Heart left ventricle (tissue), 16 donors: ENCODE data around the gene KLRC4. TPM values are rescaled to one million over a fixed set of nuclear protein-coding genes. Genes with fewer than 3 reads are reported as not detected.

Experiments
- ATAC-seq, 4 donors: fragments of 200-7000 bp; cut with Tn5 transposase; one replicate each; pipeline ENCODE4 v1.9.1; 2020 to 2022; ENCODE audit warnings: moderate library complexity in 4 of 4, mild to moderate bottlenecking in 3 of 4, moderate number of reproducible peaks in 1 of 4
- DNase-seq, 5 donors: peaks; one replicate each; pipeline ENCODE4 v3.0.0-alpha.2; 2020
- H3K27ac ChIP-seq, 12 donors: fragments of 200-600 bp; sonication (generic) in 4 of 12; one replicate each; pipeline versions ENCODE4 v1.5.0 to v1.8.0; 2016 to 2022; ENCODE audit warnings: mild to moderate bottlenecking in 2 of 12
- H3K27me3 ChIP-seq, 9 donors: fragments of 200-600 bp; sonication (generic) in 2 of 9; one replicate each; pipeline versions ENCODE4 v1.5.1 to v1.8.0; 2016 to 2022; ENCODE audit warnings: mild to moderate bottlenecking in 3 of 9
- H3K36me3 ChIP-seq, 9 donors: fragments of 200-600 bp; sonication (generic) in 2 of 9; one replicate each; pipeline versions ENCODE4 v1.5.0 to v1.8.0; 2018 to 2022; ENCODE audit warnings: mild to moderate bottlenecking in 2 of 9
- H3K4me1 ChIP-seq, 12 donors: fragments of 200-600 bp; sonication (generic) in 4 of 12; one replicate each; pipeline versions ENCODE4 v1.5.0 to v1.8.0; 2016 to 2022; ENCODE audit warnings: mild to moderate bottlenecking in 3 of 12
- H3K4me3 ChIP-seq, 12 donors: fragments of 200-600 bp; sonication (generic) in 4 of 12; one replicate each; pipeline versions ENCODE4 v1.5.0 to v1.8.0; 2017 to 2022; ENCODE audit warnings: mild to moderate bottlenecking in 9 of 12, moderate library complexity in 4 of 12
- H3K9me3 ChIP-seq, 12 donors: fragments of 200-600 bp; sonication (generic) in 4 of 12; one replicate each; pipeline versions ENCODE4 v1.5.0 to v1.8.0; 2016 to 2022; ENCODE audit warnings: mild to moderate bottlenecking in 1 of 12
- CTCF ChIP-seq, 12 donors: fragments of 200-600 bp; sonication (generic) in 4 of 12; IDR thresholded peaks; one replicate each; pipeline versions ENCODE4 v1.5.0 to v1.8.0; 2018 to 2022; ENCODE audit warnings: antibody characterized with exemption in 12 of 12, mild to moderate bottlenecking in 5 of 12
- POLR2A ChIP-seq, 2 donors: fragments of 450-650 bp; IDR thresholded peaks; one replicate each; pipeline ENCODE4 v1.6.1; 2017; ENCODE audit warnings: antibody characterized with exemption in 2 of 2, mild to moderate bottlenecking in 2 of 2, moderate library complexity in 2 of 2
- WGBS, 4 donors: extraction: QIAGEN DNeasy Blood & Tissue Kit in 2 of 4; methylation state at CpG; one replicate each; pipeline versions ENCODE4 v1.1.5 to v1.1.7; 2013 to 2018; 5-methylcytosine and 5-hydroxymethylcytosine counted together
- intact Hi-C, 10 donors: fragments of 100-400 bp; cut with DNase I; formaldehyde crosslinking; loops; one replicate each; pipeline versions ENCODE4 v1.11.1 to v1.14.2; 2022
- polyA plus RNA-seq, 2 donors: library from polyadenylated mRNA; stranded (reverse); fragments of 200-250 nt; gene quantifications; one replicate each; pipeline ENCODE4 v1.2.3, GENCODE V29; 2013
- total RNA-seq, 9 donors: library from RNA; depleted of rRNA in 2 of 9; stranded (reverse); fragments of >200 nt in 2 of 9; fragmentation: NEBNext Ultra II Directional in 3 of 9; extraction: Animal tissue kit (Norgen Biotek cat#: 25700) in 3 of 9; gene quantifications; one replicate each; pipeline versions ENCODE4 v1.1.0 to v1.2.4, GENCODE V29; 2016 to 2023
- donor health status: ischemic (EF 13 %, LVEDD 7.1; RV severe dilation, severe dysfunction).
- donor health status: healthy with polysubstance abuse.
- donor health status: DM: no; HTN: yes; CAD: no.
- donor health status: DM: no; HTN: no; CAD: no.
- donor health status: ischemic (EF 25% LVEDD 6.9; RV normal size, moderate dysfunction).
- donor health status: ischemic (EF 25% LVEDD 5.7; RV mildly dilated, moderate dysfunction).
- donor health status: healthy.
- donor health status: DM: yes; HTN: yes; CAD: no.
- donor health status: ischemic (EF 35%, LVEDD 5.7; RV mildly dilated, moderate dysfunction).
- donor health status: nonischemic (EF 11% LVEDD 7.7; RV severe dilation, severe dysfunction).
- donor health status: DM: yes; HTN: yes; CAD: no.
- donor health status: PGD.
- donor health status: ischemic (EF 29% LVEDD 5.4; RV normal size, mild dysfunction).
- donor health status: nonischemic (EF 23%, LVEDD 6.1; RV moderate dilation, normal function).

The KLRC4 gene
- total and polyA plus RNA-seq, 11 donors: 1.1 TPM; not detected in 10

GRCh38 chr12:10362828-10363657 is 46.5 kb downstream of the KLRC4 start:
- intact Hi-C loops: loop anchor here in 2 of 10 donors (5.0 to 10.0 kb wide), 3 partner anchors 128 to 362 kb away; partner anchors contain the start of genes GABARAPL1 (in 1 of the 2) and YBX3 (in 1 of the 2)
- DNase-seq: no peak
- Histone ChIP-seq H3K9me3 (no peaks in the 10 kb centered on the region), H3K27ac (peak overlapping the region in 9 of 12 donors; percentile 79 to 97 (median 92)), H3K4me1 (peaks cover 0 to 54% (median 14%) of the 10 kb centered on the region in 12 donors), H3K36me3 (no peaks in the 10 kb centered on the region), H3K4me3 (peak overlapping the region in 6 of 12 donors; percentile 3 to 92 (median 64)), H3K27me3 (no peaks in the 10 kb centered on the region)
- TF ChIP-seq CTCF (IDR thresholded peaks at IDR 0.05): no peak
- TF ChIP-seq POLR2A (IDR thresholded peaks at IDR 0.05): no peak
- no peak for ATAC-seq
- 65 to 69% (median 68%) methylated on average over 9 of the region's 9 CpGs for WGBS, 4 donors

- Histone ChIP-seq H3K9me3 (no peaks in the 10 kb centered on the region), H3K4me3 (no peak overlapping the region), H3K27ac (peak overlapping the region in 3 of 12 donors; percentile 90 to 95 (median 92)), H3K4me1 (peaks cover 0 to 54% (median 14%) of the 10 kb centered on the region in 12 donors), H3K27me3 (no peaks in the 10 kb centered on the region), H3K36me3 (no peaks in the 10 kb centered on the region)
- WGBS, 4 donors: 66 to 81% (median 79%) methylated on average over 3 of the region's 3 CpGs
- intact Hi-C loops: loop anchor here in 2 of 10 donors (5.0 to 10.0 kb wide), 3 partner anchors 128 to 362 kb away; partner anchors contain the start of genes GABARAPL1 (in 1 of the 2) and YBX3 (in 1 of the 2)
- ATAC-seq: no peak
- DNase-seq: no peak
- TF ChIP-seq CTCF (IDR thresholded peaks at IDR 0.05) (no peak), POLR2A (IDR thresholded peaks at IDR 0.05) (no peak)
Observed at GRCh38 chr12:10362325-10362724, 47.2 kb downstream of the KLRC4 start.

GRCh38 chr12:10361622-10362021 is 47.9 kb downstream of the KLRC4 start:
- no peaks in the 10 kb centered on the region for H3K9me3 ChIP-seq
- H3K27me3 ChIP-seq: no peaks in the 10 kb centered on the region
- intact Hi-C loops: loop anchor here in 2 of 10 donors (5.0 to 10.0 kb wide), 3 partner anchors 127 to 363 kb away; partner anchors contain the start of genes GABARAPL1 (in 1 of the 2) and YBX3 (in 1 of the 2)
- DNase-seq (no peak), ATAC-seq (no peak)
- WGBS, 4 donors: 55 to 72% (median 60%) methylated on average over 4 of the region's 4 CpGs
- peaks cover 0 to 50% (median 14%) of the 10 kb centered on the region in 12 donors for H3K4me1 ChIP-seq
- peak overlapping the region in 1 of 12 donors; percentile 24 for H3K4me3 ChIP-seq
- TF ChIP-seq CTCF (IDR thresholded peaks at IDR 0.05): no peak
- TF ChIP-seq POLR2A (IDR thresholded peaks at IDR 0.05): no peak
- H3K36me3 ChIP-seq: no peaks in the 10 kb centered on the region
- H3K27ac ChIP-seq: peak overlapping the region in 1 of 12 donors; percentile 39

- no peak for DNase-seq
- TF ChIP-seq POLR2A (IDR thresholded peaks at IDR 0.05): no peak
- no peak for TF ChIP-seq CTCF (IDR thresholded peaks at IDR 0.05)
- Histone ChIP-seq H3K9me3 (no peaks in the 10 kb centered on the region), H3K27me3 (no peaks in the 10 kb centered on the region), H3K4me3 (no peak overlapping the region), H3K27ac (no peak overlapping the region), H3K36me3 (no peaks in the 10 kb centered on the region), H3K4me1 (peaks cover 0 to 45% (median 14%) of the 10 kb centered on the region in 12 donors)
- WGBS, 4 donors: 64 to 87% (median 84%) methylated on average over 4 of the region's 4 CpGs
- ATAC-seq: no peak
- intact Hi-C loops: loop anchor here in 2 of 10 donors (5.0 to 10.0 kb wide), 3 partner anchors 126 to 364 kb away; partner anchors contain the start of genes GABARAPL1 (in 1 of the 2) and YBX3 (in 1 of the 2)
Observed at GRCh38 chr12:10361084-10361483, 48.5 kb downstream of the KLRC4 start.
